Sigmoid colon (tissue), 4 donors: ENCODE data around the gene SORCS2.

Experiments used
- CTCF ChIP-seq, 4 experiments: fragments of 450-650 bp in 3 of 4; fragments of 200-600 bp in 1 of 4; IDR thresholded peaks; one replicate each; pipeline ENCODE4 v1.5.1; 2016 to 2019; ENCODE audit warnings: antibody characterized with exemption in 4 of 4, mild to moderate bottlenecking in 3 of 4, moderate library complexity in 2 of 4
- EP300 ChIP-seq, 4 donors: sonication (generic); formaldehyde crosslinking; IDR thresholded peaks; one replicate each; pipeline ENCODE4 v1.6.1; 2017; ENCODE audit warnings: antibody characterized with exemption in 4 of 4

GRCh38 chr4:7160439-7160838 is 31.9 kb upstream of the SORCS2 start:
- TF ChIP-seq EP300 (IDR thresholded peaks at IDR 0.05) (no peak), CTCF (IDR thresholded peaks at IDR 0.05) (no peak)
